HCT116 (cell line): ENCODE results near the gene OMP. TPM values are rescaled to one million over a fixed set of nuclear protein-coding genes. Genes with fewer than 3 reads are reported as not detected.

Experiments
- ATAC-seq: fragments of 200-7000 bp; cut with Tn5 transposase; 2 replicates; pipeline ENCODE4 v1.9.1; 2020; ENCODE audit warnings: mild to moderate bottlenecking, moderate library complexity
- BruUV-seq: library from RNA; stranded (reverse); fragments of 400-500 nt; replicated peaks from 2 replicates; lab custom pipeline; 2021; lab: Mats Ljungman, UMichigan
- CTCF ChIA-PET: fragments of 300-600 bp; sonication (Branson Sonifier 250); formaldehyde crosslinking; loops from one replicate; lab custom pipeline; 2021; ENCODE audit warnings: antibody characterized with exemption; lab: Charles Lee
- POLR2A ChIA-PET: fragments of 300-600, 350-600 bp; sonication (Branson Sonifier 250); formaldehyde crosslinking; loops from one replicate; lab custom pipeline; 2021; ENCODE audit warnings: antibody characterized with exemption; lab: Charles Lee
- RAD21 ChIA-PET, 2 experiments: fragments of 300-600 bp; sonication (Branson Sonifier 250); formaldehyde crosslinking; loops; one replicate each; lab custom pipeline; 2023; ENCODE audit warnings: low total read pairs in 2 of 2; ENCODE audit not compliant: uncharacterized antibody in 2 of 2, unreplicated experiment in 2 of 2, low non-redundant PET in 1 of 2; lab: Charles Lee
- DNase-seq: peaks from one replicate; pipeline ENCODE4 v3.0.0-alpha.2; 2010; ENCODE audit warnings: low read depth, low spot score
- H2AFZ ChIP-seq: fragments of 200-600 bp; shearing (Covaris generic), sonication (generic); 2 replicates; pipeline ENCODE4 v1.6.1; 2017; ENCODE audit warnings: low read depth, mixed run types, mixed read lengths, antibody characterized with exemption, low read length; ENCODE audit not compliant: poor library complexity, severe bottlenecking
- H3K27ac ChIP-seq: 2 replicates; pipeline ENCODE4 v1.5.1; 2012; ENCODE audit warnings: low read depth, low read length
- H3K27me3 ChIP-seq: fragments of 200-600 bp; sonication (generic); 2 replicates; pipeline ENCODE4 v1.6.1; 2016; ENCODE audit warnings: mixed run types, low read length, mixed read lengths; ENCODE audit not compliant: insufficient read depth
- H3K36me3 ChIP-seq, 2 experiments: fragments of 200-500 bp in 1 of 2; fragments of 200-600 bp in 1 of 2; sonication (Bioruptor generic) in 1 of 2; sonication (generic) in 1 of 2; 2 replicates each; pipeline versions ENCODE4 v1.5.1 to v1.6.1; 2014 to 2016; ENCODE audit warnings: low read length in 2 of 2, inconsistent platforms in 1 of 2, mixed read lengths in 1 of 2, mixed run types in 1 of 2; ENCODE audit not compliant: insufficient read depth in 2 of 2, control insufficient read depth in 1 of 2
- H3K4me1 ChIP-seq, 2 experiments: fragments of 200-600 bp in 1 of 2; sonication (generic) in 1 of 2; 2 replicates each; pipeline versions ENCODE4 v1.5.1 to v1.6.1; 2012 to 2017; ENCODE audit warnings: low read length in 2 of 2, inconsistent platforms in 1 of 2, mild to moderate bottlenecking in 1 of 2, mixed read lengths in 1 of 2, mixed run types in 1 of 2, moderate library complexity in 1 of 2; ENCODE audit not compliant: insufficient read depth in 2 of 2, control insufficient read depth in 1 of 2
- H3K4me2 ChIP-seq: fragments of 200-600 bp; sonication (generic); 2 replicates; pipeline ENCODE4 v1.6.1; 2017; ENCODE audit warnings: mixed run types, low read length, mixed read lengths
- H3K4me3 ChIP-seq, 2 experiments: fragments of 200-600 bp in 1 of 2; sonication (generic) in 1 of 2; replicated peaks in 1 of 2; 2 replicates each; pipeline ENCODE4 v1.5.1; 2011 to 2016; ENCODE audit warnings: low read length in 2 of 2, control low read depth in 1 of 2, low read depth in 1 of 2, mild to moderate bottlenecking in 1 of 2, mixed read lengths in 1 of 2, mixed run types in 1 of 2
- H3K79me2 ChIP-seq: fragments of 200-600 bp; sonication (generic); 2 replicates; pipeline ENCODE4 v1.6.1; 2017; ENCODE audit warnings: mild to moderate bottlenecking, mixed run types, low read length, moderate library complexity, mixed read lengths; ENCODE audit not compliant: insufficient read depth
- H3K9ac ChIP-seq: fragments of 200-600 bp; sonication (generic); 2 replicates; pipeline ENCODE4 v1.6.1; 2016; ENCODE audit warnings: low read length, mixed read lengths
- H3K9me2 ChIP-seq: fragments of 200-600 bp; sonication (generic), shearing (Covaris generic); 2 replicates; pipeline ENCODE4 v1.6.1; 2017; ENCODE audit warnings: mixed run types, mild to moderate bottlenecking, moderate library complexity; ENCODE audit not compliant: insufficient read depth
- H3K9me3 ChIP-seq, 2 experiments: fragments of 200-500 bp in 1 of 2; fragments of 200-600 bp in 1 of 2; sonication (Bioruptor generic) in 1 of 2; sonication (generic) in 1 of 2; 2 replicates each; pipeline ENCODE4 v1.6.1; 2014 to 2017; ENCODE audit warnings: low read length in 2 of 2, mixed read lengths in 2 of 2, inconsistent platforms in 1 of 2, low read depth in 1 of 2, mild to moderate bottlenecking in 1 of 2, mixed run types in 1 of 2, moderate library complexity in 1 of 2; ENCODE audit not compliant: control insufficient read depth in 1 of 2, insufficient read depth in 1 of 2
- H4K20me1 ChIP-seq: fragments of 200-600 bp; sonication (generic), shearing (Covaris generic); 2 replicates; pipeline ENCODE4 v1.6.1; 2017; ENCODE audit warnings: mixed run types, mild to moderate bottlenecking, moderate library complexity; ENCODE audit not compliant: insufficient read depth
- CBX3 ChIP-seq: IDR thresholded peaks from 2 replicates; pipeline ENCODE4 v1.6.1; 2012; ENCODE audit warnings: low read depth
- CEBPB ChIP-seq: IDR thresholded peaks from 2 replicates; pipeline ENCODE4 v1.6.1; 2012; ENCODE audit warnings: low read depth
- EGR1 ChIP-seq: IDR thresholded peaks from 2 replicates; pipeline ENCODE4 v1.6.1; 2012; ENCODE audit warnings: low read depth
- ELF1 ChIP-seq: IDR thresholded peaks from 2 replicates; pipeline ENCODE4 v1.6.1; 2012; ENCODE audit warnings: low read depth, borderline replicate concordance
- EZH2 ChIP-seq: fragments of 200-600 bp; sonication (generic); IDR thresholded peaks from 2 replicates; pipeline ENCODE4 v1.6.1; 2017; ENCODE audit warnings: antibody characterized with exemption, mixed run types
- EZH2phosphoT487 ChIP-seq: fragments of 200-600 bp; IDR thresholded peaks from 2 replicates; pipeline ENCODE4 v1.6.1; 2018; ENCODE audit warnings: antibody characterized with exemption, borderline replicate concordance
- FOSL1 ChIP-seq: IDR thresholded peaks from 2 replicates; pipeline ENCODE4 v1.6.1; 2012; ENCODE audit warnings: low read depth
- POLR2AphosphoS5 ChIP-seq: IDR thresholded peaks from 2 replicates; pipeline ENCODE4 v1.6.1; 2011; ENCODE audit warnings: mild to moderate bottlenecking, low read depth, low read length, moderate library complexity
- RAD21 ChIP-seq: IDR thresholded peaks from 2 replicates; pipeline ENCODE4 v1.6.1; 2012; ENCODE audit warnings: low read depth, mild to moderate bottlenecking
- SIN3A ChIP-seq: IDR thresholded peaks from 2 replicates; pipeline ENCODE4 v1.6.1; 2012; ENCODE audit warnings: low read depth
- SRF ChIP-seq: IDR thresholded peaks from 2 replicates; pipeline ENCODE4 v1.6.1; 2012; ENCODE audit warnings: low read depth
- TCF7L2 ChIP-seq: IDR thresholded peaks from 2 replicates; pipeline ENCODE4 v1.7.0; 2011; ENCODE audit warnings: borderline replicate concordance, inconsistent platforms; ENCODE audit not compliant: insufficient read depth, insufficient read length; ENCODE audit errors: extremely low read depth
- intact Hi-C: fragments of 100-400 bp; cut with micrococcal nuclease; formaldehyde crosslinking; loops from 2 replicates; pipeline ENCODE4 v1.10.0; 2022
- total RNA-seq: library from RNA; stranded (reverse); gene quantifications from one replicate; pipeline ENCODE4 v1.2.1, GENCODE V29; 2021; ENCODE audit not compliant: unreplicated experiment
- TF ChIP-seq, protein P1 (sequence below): IDR thresholded peaks from 2 replicates; pipeline ENCODE4 v1.6.1; 2012
- TF ChIP-seq, protein P2 (sequence below): IDR thresholded peaks from 2 replicates; pipeline ENCODE4 v1.6.1; 2011; ENCODE audit warnings: mild to moderate bottlenecking, low read length, moderate library complexity; ENCODE audit not compliant: insufficient replicate concordance; ENCODE audit errors: extremely low read depth

OMP gene
- total RNA-seq, 1 experiment from 2014 or later, result not detected

DNA sequence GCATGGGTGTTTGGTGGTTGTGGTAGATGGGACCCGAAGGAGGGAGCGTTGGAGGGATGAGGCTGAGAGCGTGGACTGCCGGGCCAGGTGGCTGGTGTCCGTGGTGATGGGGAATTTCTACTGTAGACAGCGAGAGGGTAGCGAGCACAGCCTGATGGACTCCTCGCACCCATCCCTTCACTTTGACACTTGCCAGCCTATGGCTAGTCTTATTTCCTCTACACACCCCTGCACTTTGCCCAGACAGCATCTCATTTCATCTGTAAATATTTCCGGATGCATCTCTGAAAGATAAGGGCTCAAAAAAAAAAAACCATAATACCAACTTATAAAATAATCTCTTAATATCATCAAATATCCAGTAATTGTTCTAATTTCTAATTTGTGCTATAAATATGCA, 5.8 kb downstream of the OMP start:
- Histone ChIP-seq H3K4me1 (peaks cover 46 to 65% of the 10 kb centered on the region in 2 experiments), H3K36me3 (no peaks in the 10 kb centered on the region), H4K20me1 (no peaks in the 10 kb centered on the region), H3K79me2 (no peaks in the 10 kb centered on the region), H3K9me3 (no peaks in the 10 kb centered on the region), H3K27ac (peak overlapping the region; percentile 44; the same call in 1 of the 2 replicates), H3K9me2 (no peaks in the 10 kb centered on the region), H3K27me3 (no peaks in the 10 kb centered on the region), H3K4me3 (peak overlapping the region in 1 of 2 experiments; percentile 29; a peak in 2 of 4 replicates), H3K4me2 (peak overlapping the region; percentile 73), H3K9ac (peak overlapping the region; percentile 16; the same call in 1 of the 2 replicates), H2AFZ (no peak overlapping the region)
- ChIA-PET CTCF (interaction anchor here (0.9 to 2.5 kb wide), 5 partner anchors 17 to 387 kb away, joined by 4 to 16 read pairs (median 9); no protein-coding TSS in a partner anchor), POLR2A (interaction anchor here (1.0 kb wide), 1 partner anchor 17 kb away, joined by 3 read pairs; no protein-coding TSS in a partner anchor), RAD21 (interaction anchor here in 1 of 2 experiments (1.1 kb wide), 1 partner anchor 17 kb away, joined by 3 read pairs; no protein-coding TSS in a partner anchor)
- intact Hi-C loops, result no loop called here
- BruUV-seq, result no TSS peak
- TF ChIP-seq SIN3A (no peak), SRF (no peak), POLR2AphosphoS5 (no peak), FOSL1 (no peak), CEBPB (no peak), TCF7L2 (no peak), EGR1 (no peak), CBX3 (no peak), EZH2 (no peak), ELF1 (no peak), EZH2phosphoT487 (no peak), RAD21 (no peak)
- TF ChIP-seq, protein P1, sequence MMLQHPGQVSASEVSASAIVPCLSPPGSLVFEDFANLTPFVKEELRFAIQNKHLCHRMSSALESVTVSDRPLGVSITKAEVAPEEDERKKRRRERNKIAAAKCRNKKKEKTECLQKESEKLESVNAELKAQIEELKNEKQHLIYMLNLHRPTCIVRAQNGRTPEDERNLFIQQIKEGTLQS, result no peak
- TF ChIP-seq, protein P2, sequence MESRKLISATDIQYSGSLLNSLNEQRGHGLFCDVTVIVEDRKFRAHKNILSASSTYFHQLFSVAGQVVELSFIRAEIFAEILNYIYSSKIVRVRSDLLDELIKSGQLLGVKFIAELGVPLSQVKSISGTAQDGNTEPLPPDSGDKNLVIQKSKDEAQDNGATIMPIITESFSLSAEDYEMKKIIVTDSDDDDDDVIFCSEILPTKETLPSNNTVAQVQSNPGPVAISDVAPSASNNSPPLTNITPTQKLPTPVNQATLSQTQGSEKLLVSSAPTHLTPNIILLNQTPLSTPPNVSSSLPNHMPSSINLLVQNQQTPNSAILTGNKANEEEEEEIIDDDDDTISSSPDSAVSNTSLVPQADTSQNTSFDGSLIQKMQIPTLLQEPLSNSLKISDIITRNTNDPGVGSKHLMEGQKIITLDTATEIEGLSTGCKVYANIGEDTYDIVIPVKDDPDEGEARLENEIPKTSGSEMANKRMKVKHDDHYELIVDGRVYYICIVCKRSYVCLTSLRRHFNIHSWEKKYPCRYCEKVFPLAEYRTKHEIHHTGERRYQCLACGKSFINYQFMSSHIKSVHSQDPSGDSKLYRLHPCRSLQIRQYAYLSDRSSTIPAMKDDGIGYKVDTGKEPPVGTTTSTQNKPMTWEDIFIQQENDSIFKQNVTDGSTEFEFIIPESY, result no peak
- ATAC-seq (peak; percentile 38), DNase-seq (no peak)
